ENCODE measurements around the gene GPR55.

GPR55 gene

DNA sequence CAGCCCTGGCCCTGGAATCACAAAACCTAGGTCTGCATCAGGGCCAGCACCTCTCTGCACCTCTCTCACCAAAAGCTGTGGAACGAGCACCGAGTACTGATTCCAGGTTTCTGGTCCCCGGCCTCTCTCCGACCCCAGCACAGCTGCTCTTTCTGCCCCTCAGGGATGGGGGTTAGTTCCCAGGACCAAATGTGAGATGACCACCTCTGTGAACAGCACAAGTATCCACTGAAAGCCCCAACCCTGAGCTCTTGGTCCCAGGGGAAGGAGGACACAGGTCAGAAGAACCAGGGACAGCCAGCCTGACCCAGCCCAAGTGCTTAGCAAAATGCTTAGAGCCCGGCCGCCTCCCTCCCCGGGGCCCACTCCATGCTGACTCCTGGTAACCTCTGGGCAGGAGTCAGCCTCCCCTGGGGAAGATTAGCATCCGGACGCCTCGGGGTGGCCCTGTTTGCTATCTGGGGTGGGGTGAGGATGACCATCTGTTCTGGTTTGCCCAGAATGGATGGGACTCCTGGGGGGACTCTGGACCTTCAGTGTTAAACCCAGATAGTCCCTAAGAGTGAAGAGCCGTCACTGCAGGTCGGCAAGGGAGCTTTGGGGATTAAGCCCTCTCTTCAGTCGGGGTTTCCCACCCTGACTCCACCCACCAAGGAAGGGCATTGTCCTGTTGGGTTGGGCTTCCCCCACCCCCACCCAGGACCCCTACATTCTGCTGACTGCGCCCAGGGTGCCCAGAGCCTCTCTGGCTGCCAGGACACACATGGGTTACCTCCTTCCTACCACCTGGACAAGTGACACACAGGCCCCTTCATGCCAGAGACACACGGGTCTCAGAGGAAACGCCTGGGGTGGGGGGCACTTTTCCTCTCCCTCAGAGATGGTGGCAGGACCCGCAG, 9.4 kb upstream of the GPR55 start:
- DNase-seq: no peak
- Histone ChIP-seq H3K4me3 (ENCODE audit: insufficient read depth, low read depth, low read length, poor library complexity, severe bottlenecking) (no peak overlapping the region), H3K9me3 (ENCODE audit: control insufficient read depth, low read length) (no peaks in the 10 kb centered on the region), H3K27me3 (replicated peaks; ENCODE audit: control insufficient read depth, insufficient read depth, low read length, poor library complexity, severe bottlenecking) (no peaks in the 10 kb centered on the region), H3K4me1 (ENCODE audit: control insufficient read depth, insufficient read depth, low read length, poor library complexity, severe bottlenecking) (no peaks in the 10 kb centered on the region), H3K27ac (ENCODE audit: insufficient read depth, low read length, poor library complexity, severe bottlenecking) (no peak overlapping the region), H3K36me3 (ENCODE audit: control insufficient read depth, insufficient read depth, low read length) (no peaks in the 10 kb centered on the region)

DNA sequence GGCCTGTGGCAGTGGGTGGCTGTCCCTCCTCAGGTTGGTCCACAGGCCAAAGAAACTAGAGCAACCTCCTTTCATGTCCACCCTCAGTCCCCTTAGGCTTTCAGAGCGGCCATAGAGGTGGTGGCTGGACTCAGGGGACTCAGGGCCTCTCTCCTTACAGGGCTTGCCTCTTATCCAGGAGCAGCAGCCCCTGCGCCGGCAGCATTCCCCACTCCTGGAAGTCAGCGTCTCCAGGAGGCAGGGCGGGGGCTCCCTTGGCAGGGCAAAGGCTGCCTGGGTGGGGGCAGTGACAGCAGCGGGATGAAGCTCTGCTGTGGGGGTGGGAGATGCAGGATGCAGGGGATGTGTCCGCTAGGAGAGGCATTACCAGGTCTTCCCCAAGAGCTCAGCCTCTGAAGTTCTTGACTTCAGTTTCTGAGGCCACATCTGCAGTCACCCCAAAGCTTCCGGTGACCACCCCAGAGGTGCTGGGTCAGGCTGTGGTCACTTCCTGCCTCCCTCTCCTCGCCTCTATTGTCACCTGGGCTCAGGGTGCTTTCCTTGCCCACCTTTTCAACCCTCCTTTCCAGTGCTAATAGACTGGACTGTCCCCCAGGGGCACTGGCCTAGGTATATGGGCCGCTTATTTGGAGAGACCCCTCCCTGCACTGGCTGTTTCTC, 8.6 kb upstream of the GPR55 start:
- H3K4me3 ChIP-seq (ENCODE audit: insufficient read depth, low read depth, low read length, poor library complexity, severe bottlenecking): no peak overlapping the region
- H3K27ac ChIP-seq (ENCODE audit: insufficient read depth, low read length, poor library complexity, severe bottlenecking): no peak overlapping the region
- H3K4me1 ChIP-seq (ENCODE audit: control insufficient read depth, insufficient read depth, low read length, poor library complexity, severe bottlenecking): no peaks in the 10 kb centered on the region
- H3K9me3 ChIP-seq (ENCODE audit: control insufficient read depth, low read length): no peaks in the 10 kb centered on the region
- no peaks in the 10 kb centered on the region for H3K36me3 ChIP-seq (ENCODE audit: control insufficient read depth, insufficient read depth, low read length)
- DNase-seq: no peak
- H3K27me3 ChIP-seq (replicated peaks; ENCODE audit: control insufficient read depth, insufficient read depth, low read length, poor library complexity, severe bottlenecking): no peaks in the 10 kb centered on the region

DNA sequence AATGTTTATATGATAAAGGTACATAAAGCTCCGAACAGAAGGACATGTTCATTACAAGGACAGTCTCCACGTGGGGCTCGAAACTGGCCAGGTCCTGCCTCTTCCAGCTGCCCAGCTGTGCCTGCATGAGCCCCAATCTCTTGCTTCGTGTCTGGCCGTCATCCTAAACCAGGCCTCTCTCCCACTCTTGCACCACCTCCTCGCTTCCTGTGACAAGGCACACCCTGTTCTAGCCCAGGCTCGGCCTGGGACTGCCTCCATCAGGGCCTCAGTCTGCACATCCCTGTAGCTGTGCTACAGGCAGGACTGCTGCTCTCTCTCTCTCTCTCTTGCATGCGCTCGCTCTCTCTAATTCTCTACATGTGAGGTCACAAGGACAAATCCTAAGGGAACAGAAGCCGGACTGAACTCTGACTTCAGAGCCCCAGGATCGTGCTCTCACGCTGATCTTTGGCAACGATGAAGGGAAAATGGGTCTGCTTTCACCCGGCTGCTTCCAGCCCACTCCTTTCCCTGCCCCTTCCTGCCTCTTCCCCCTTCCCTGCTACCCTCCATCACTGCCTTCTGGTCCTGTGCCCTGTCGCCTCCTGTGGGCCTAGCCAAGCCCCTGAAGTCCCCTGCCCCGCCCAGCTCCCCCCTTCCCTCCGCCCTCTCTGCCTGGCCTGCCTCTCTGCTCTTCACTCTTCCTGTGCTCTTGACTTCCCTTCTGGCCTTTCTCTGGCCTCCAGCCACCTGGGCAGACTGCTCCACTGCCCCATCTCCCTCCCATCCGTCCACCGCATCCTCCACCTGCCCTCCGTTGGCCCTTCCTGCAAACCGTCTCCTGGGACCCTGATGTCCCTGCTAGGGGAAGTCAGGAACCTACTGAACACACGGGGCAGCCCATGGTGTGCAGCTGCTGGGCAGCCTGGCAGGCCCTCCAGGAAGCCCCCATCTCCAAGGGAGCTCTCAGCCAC, 7.8 kb upstream of the GPR55 start:
- H3K27ac ChIP-seq (ENCODE audit: insufficient read depth, low read length, poor library complexity, severe bottlenecking): no peak overlapping the region
- H3K36me3 ChIP-seq (ENCODE audit: control insufficient read depth, insufficient read depth, low read length): no peaks in the 10 kb centered on the region
- no peaks in the 10 kb centered on the region for H3K27me3 ChIP-seq (replicated peaks; ENCODE audit: control insufficient read depth, insufficient read depth, low read length, poor library complexity, severe bottlenecking)
- no peaks in the 10 kb centered on the region for H3K9me3 ChIP-seq (ENCODE audit: control insufficient read depth, low read length)
- H3K4me1 ChIP-seq (ENCODE audit: control insufficient read depth, insufficient read depth, low read length, poor library complexity, severe bottlenecking): no peaks in the 10 kb centered on the region
- H3K4me3 ChIP-seq (ENCODE audit: insufficient read depth, low read depth, low read length, poor library complexity, severe bottlenecking): no peak overlapping the region
- no peak for DNase-seq

DNA sequence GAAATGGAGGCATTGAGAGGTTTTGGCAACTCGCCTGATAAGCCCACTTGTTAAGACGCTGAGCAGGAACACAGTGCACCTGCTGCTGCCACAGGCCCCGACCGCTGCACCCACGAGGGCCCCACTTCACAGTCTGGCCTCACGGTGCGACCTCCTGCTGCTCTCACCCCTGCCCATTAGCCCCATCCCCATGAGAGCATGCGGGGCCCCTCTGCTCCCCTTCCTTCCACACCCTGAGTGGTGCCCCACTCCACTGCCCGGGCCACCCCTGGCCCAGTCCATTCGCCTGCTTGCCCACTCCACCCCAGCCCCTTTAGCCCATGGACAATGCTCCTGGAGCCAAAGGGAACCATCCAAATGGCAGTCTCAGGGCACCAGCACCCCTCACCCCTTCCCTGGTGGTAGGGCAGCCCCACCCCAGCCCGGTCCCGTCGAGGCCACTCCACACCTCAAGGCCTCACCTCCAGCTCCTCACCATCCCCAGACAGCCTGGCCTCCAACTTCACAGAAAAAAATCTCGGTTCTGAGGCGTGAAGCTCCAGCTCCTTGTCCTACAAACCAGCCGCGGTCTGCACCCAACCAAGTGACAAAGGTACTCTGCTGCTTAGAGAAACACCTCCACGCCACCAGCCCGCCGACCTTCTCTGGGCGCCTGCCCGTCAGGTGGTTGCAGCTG, 6.7 kb upstream of the GPR55 start:
- Histone ChIP-seq H3K4me3 (ENCODE audit: insufficient read depth, low read depth, low read length, poor library complexity, severe bottlenecking) (no peak overlapping the region), H3K4me1 (ENCODE audit: control insufficient read depth, insufficient read depth, low read length, poor library complexity, severe bottlenecking) (no peaks in the 10 kb centered on the region), H3K27ac (ENCODE audit: insufficient read depth, low read length, poor library complexity, severe bottlenecking) (no peak overlapping the region), H3K9me3 (ENCODE audit: control insufficient read depth, low read length) (no peaks in the 10 kb centered on the region), H3K36me3 (ENCODE audit: control insufficient read depth, insufficient read depth, low read length) (no peaks in the 10 kb centered on the region), H3K27me3 (replicated peaks; ENCODE audit: control insufficient read depth, insufficient read depth, low read length, poor library complexity, severe bottlenecking) (no peaks in the 10 kb centered on the region)
- no peak for DNase-seq

DNA sequence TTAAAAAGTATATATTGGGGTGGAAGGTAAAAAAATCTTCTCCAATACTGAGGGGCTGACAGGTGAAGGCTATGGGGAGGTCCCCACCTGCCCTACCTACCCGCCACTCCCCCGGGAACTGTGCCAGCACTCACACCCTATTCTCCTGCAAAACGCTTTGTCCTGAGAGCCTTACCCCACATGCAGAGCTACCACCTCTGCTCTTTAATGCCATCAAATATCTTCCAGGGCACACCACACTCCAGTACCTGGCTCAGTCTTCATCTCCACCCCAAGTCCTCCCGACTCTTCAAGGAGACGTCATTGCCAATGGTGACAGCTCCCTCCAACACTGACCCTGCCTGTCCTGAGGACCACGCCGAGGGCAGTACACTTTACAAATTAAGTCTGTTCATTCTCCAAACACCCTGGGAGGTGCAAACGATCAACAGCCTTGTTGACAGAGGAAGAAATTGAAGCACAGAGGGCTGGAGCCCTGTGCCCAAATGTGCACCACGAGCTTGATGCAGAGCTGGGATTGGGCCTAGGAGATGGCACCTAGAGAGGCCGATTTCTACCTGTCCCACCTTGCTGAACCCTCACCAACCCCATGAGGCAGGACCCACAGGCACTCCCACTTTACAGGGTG, 6.0 kb upstream of the GPR55 start:
- no peaks in the 10 kb centered on the region for H3K27me3 ChIP-seq (replicated peaks; ENCODE audit: control insufficient read depth, insufficient read depth, low read length, poor library complexity, severe bottlenecking)
- no peaks in the 10 kb centered on the region for H3K36me3 ChIP-seq (ENCODE audit: control insufficient read depth, insufficient read depth, low read length)
- no peak overlapping the region for H3K4me3 ChIP-seq (ENCODE audit: insufficient read depth, low read depth, low read length, poor library complexity, severe bottlenecking)
- H3K27ac ChIP-seq (ENCODE audit: insufficient read depth, low read length, poor library complexity, severe bottlenecking): no peak overlapping the region
- H3K4me1 ChIP-seq (ENCODE audit: control insufficient read depth, insufficient read depth, low read length, poor library complexity, severe bottlenecking): no peaks in the 10 kb centered on the region
- no peaks in the 10 kb centered on the region for H3K9me3 ChIP-seq (ENCODE audit: control insufficient read depth, low read length)
- DNase-seq: no peak

DNA sequence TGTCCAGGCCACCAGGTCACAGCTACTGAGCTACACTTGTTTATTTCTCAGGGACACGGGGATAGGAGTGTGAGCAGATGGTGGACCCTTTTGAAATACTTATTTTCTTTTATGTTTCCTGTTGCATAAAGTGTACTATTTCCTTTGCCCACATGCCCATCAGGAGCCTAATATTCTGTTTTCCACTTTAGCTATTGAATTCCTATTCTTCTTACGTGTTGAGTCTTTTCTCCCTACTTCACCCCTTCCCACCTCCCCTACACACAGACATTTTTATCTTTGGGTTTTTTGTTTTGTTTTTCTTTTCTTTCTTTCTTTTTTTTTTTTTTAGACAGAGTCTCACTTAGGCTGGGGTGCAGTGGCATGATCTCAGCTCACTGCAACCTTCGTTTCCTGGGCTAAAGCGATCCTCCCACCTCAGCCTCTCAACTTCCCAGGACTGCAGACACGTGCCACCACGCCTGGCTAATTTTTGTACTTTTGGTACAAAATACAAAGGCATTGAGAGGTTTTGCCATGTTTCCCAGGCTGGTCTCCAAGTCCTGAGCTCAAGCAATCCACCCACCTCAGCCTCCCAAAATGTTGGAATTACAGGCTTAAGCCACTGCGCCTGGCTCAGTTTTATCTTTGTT, 5.2 kb upstream of the GPR55 start:
- H3K27ac ChIP-seq (ENCODE audit: insufficient read depth, low read length, poor library complexity, severe bottlenecking): no peak overlapping the region
- no peaks in the 10 kb centered on the region for H3K36me3 ChIP-seq (ENCODE audit: control insufficient read depth, insufficient read depth, low read length)
- no peak for DNase-seq
- H3K4me3 ChIP-seq (ENCODE audit: insufficient read depth, low read depth, low read length, poor library complexity, severe bottlenecking): no peak overlapping the region
- H3K4me1 ChIP-seq (ENCODE audit: control insufficient read depth, insufficient read depth, low read length, poor library complexity, severe bottlenecking): peaks cover 4% of the 10 kb centered on the region
- H3K9me3 ChIP-seq (ENCODE audit: control insufficient read depth, low read length): no peaks in the 10 kb centered on the region
- no peaks in the 10 kb centered on the region for H3K27me3 ChIP-seq (replicated peaks; ENCODE audit: control insufficient read depth, insufficient read depth, low read length, poor library complexity, severe bottlenecking)

DNA sequence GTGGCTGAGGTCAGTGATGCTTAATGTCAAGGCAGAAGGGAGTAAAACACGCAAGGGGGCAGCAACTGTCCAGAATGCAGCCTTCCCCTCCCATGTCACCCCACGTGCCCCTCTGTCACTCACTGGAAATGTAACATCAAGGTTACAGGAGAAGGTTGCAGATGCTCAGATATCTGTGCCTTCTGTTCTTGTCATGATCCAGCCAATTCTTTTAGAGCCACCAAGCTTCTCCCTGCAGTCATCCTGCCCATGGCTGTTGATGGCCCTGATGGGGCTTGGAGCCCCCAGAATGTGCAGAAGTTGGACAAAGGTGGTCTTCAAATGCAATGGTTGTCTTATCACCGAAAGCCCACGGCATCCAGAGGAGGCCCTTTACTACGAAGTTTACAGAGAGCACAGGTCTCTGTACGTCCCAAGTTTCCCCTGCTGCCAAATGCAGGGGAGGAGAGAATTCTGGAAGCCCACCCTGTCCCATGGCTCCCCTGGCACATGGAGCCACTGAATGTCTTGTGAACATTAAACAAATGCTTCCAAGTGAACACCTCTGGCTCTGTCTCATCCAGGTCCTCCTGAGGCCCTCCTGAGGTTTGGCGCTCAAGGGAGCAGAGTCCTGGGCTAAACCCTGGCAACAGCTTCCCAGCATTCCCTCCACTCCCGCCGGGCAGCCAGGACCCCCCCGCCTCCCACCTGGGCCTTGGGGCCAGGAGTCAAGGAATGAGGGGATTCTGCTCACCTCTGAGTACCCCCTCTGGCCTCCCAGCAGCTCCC, 4.5 kb upstream of the GPR55 start:
- no peaks in the 10 kb centered on the region for H3K9me3 ChIP-seq (ENCODE audit: control insufficient read depth, low read length)
- no peak overlapping the region for H3K27ac ChIP-seq (ENCODE audit: insufficient read depth, low read length, poor library complexity, severe bottlenecking)
- no peak for DNase-seq
- H3K4me1 ChIP-seq (ENCODE audit: control insufficient read depth, insufficient read depth, low read length, poor library complexity, severe bottlenecking): peaks cover 4% of the 10 kb centered on the region
- no peak overlapping the region for H3K4me3 ChIP-seq (ENCODE audit: insufficient read depth, low read depth, low read length, poor library complexity, severe bottlenecking)
- H3K36me3 ChIP-seq (ENCODE audit: control insufficient read depth, insufficient read depth, low read length): no peaks in the 10 kb centered on the region
- H3K27me3 ChIP-seq (replicated peaks; ENCODE audit: control insufficient read depth, insufficient read depth, low read length, poor library complexity, severe bottlenecking): no peaks in the 10 kb centered on the region

DNA sequence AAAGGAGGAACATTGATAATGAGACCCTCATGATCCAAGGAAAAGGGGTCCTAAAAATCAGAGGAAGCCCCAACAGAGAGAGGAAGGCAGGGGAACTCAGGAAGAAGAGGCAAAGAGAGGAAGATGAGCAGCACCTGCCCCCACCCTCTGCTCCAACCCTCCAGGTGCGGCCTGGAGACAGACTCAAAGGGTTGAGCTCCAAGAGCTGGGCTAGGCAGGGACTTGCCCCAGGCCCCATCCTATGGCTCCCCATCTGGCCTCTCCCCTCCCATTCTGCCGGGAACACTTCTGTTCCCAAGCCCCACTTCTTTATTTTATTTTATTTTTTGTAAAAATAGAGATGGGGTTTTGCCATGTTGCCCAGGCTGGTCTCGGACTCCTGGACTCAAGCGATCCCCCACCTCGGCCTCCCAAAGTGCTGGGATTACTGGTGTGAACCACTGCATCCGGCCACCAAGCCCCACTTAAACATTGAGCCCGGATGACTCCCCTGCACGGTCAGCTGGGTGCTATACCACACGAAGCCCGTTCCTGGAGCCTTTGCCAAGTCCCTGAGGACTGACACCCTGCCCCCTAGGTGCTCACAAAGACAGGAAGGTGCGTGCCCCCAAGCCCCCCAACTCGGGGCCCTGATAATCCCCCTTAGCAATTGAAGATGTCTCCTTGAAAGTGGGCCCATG, 3.8 kb upstream of the GPR55 start:
- H3K4me3 ChIP-seq (ENCODE audit: insufficient read depth, low read depth, low read length, poor library complexity, severe bottlenecking): no peak overlapping the region
- no peaks in the 10 kb centered on the region for H3K36me3 ChIP-seq (ENCODE audit: control insufficient read depth, insufficient read depth, low read length)
- H3K9me3 ChIP-seq (ENCODE audit: control insufficient read depth, low read length): no peaks in the 10 kb centered on the region
- no peaks in the 10 kb centered on the region for H3K27me3 ChIP-seq (replicated peaks; ENCODE audit: control insufficient read depth, insufficient read depth, low read length, poor library complexity, severe bottlenecking)
- H3K27ac ChIP-seq (ENCODE audit: insufficient read depth, low read length, poor library complexity, severe bottlenecking): no peak overlapping the region
- no peak for DNase-seq
- H3K4me1 ChIP-seq (ENCODE audit: control insufficient read depth, insufficient read depth, low read length, poor library complexity, severe bottlenecking): peaks cover 10% of the 10 kb centered on the region
